RWPE2 (cell line): ENCODE measurements around the gene DOP1B.

Experiments
- ATAC-seq: fragments of 200-7000 bp; cut with Tn5 transposase; 3 replicates; pipeline ENCODE4 v1.9.1; 2021; ENCODE audit warnings: low read depth
- DNase-seq: peaks from one replicate; pipeline ENCODE4 v3.0.0-alpha.2; 2020; ENCODE audit warnings: low spot score
- H3K27ac ChIP-seq: fragments of 450-650 bp; 2 replicates; pipeline ENCODE4 v1.5.1; 2017; ENCODE audit warnings: mild to moderate bottlenecking; ENCODE audit not compliant: poor library complexity, severe bottlenecking
- H3K27me3 ChIP-seq: fragments of 250-450 bp; sonication (Bioruptor Pico); 2 replicates; pipeline ENCODE4 v1.5.1; 2021; ENCODE audit warnings: mild to moderate bottlenecking, moderate library complexity; ENCODE audit not compliant: insufficient read depth, poor library complexity, severe bottlenecking
- H3K36me3 ChIP-seq: fragments of 250-450 bp; sonication (Bioruptor Pico); 2 replicates; pipeline ENCODE4 v1.5.1; 2020; ENCODE audit warnings: low read depth, mild to moderate bottlenecking, moderate library complexity
- H3K4me1 ChIP-seq: fragments of 250-450 bp; sonication (Bioruptor Pico); 2 replicates; pipeline ENCODE4 v1.5.1; 2021; ENCODE audit warnings: mild to moderate bottlenecking, moderate library complexity; ENCODE audit not compliant: insufficient read depth, poor library complexity, severe bottlenecking
- H3K4me3 ChIP-seq: fragments of 250-450 bp; sonication (Bioruptor Pico); 2 replicates; pipeline ENCODE4 v1.5.1; 2021; ENCODE audit warnings: mild to moderate bottlenecking, moderate library complexity; ENCODE audit not compliant: severe bottlenecking
- H3K9me3 ChIP-seq: fragments of 250-450 bp; sonication (Bioruptor Pico); 2 replicates; pipeline ENCODE4 v1.5.1; 2021; ENCODE audit warnings: mild to moderate bottlenecking, moderate library complexity; ENCODE audit not compliant: severe bottlenecking
- CTCF ChIP-seq: fragments of 450-650 bp; IDR thresholded peaks from one replicate; pipeline ENCODE4 v1.5.1; 2017; ENCODE audit warnings: mild to moderate bottlenecking, moderate library complexity; ENCODE audit not compliant: poor library complexity, severe bottlenecking

Gene DOP1B

DNA sequence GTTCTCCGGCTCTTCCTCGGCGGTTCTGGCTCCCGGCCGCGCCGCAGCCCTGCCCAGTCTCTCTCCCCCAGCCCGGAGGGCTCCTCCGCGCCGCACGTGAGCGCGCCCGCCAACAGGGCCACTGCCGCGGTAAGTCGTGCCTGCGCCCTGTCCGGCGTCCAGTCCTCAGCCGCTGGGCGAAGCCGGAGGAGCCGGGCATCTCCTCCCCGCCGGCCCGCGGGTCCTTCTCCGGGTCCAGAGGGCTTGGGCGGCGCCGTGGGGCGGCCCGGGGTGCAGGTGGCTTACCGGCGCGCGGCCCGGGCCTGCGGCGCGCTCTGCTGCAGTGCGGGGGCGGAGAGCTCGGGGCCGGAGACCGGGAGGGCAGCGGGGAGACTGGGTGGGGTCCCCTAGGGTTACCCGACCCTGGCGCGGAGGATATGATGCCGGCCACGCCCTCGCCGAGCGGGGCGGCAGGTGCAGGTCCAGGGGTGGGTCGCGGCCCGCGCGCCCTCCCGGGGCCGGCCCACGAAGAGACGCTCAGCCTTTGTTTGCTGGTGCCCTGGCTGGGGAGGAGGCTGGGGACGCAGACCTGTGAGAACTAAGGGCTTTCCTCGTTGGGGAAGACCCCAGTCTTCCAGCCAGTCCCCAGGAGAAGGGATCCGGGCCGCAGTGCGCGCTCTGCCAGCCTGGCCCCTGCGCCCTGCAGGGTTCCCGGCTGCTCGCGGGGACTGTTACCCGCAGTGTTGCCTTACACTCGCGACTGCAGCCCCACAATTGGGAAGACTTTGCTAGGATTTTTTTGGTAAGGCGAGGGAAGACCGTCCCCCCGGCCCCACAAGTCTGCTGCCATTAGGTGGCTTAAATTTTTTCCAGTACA, at the start of gene DOP1B:
Gene DOP1B, plus strand, starts transcription at position 10 of the 856 bp plus-strand sequence. CDS start 7,910 bp downstream, outside the sequence.
- DNase-seq (no peak), ATAC-seq (peak; percentile 32)
- no peak for TF ChIP-seq CTCF
- Histone ChIP-seq H3K9me3 (no peaks in the 10 kb centered on the region), H3K27ac (no peak within 1 kb of the TSS), H3K36me3 (no peaks in the 10 kb centered on the region), H3K4me3 (peak within 1 kb of the TSS; percentile 58), H3K4me1 (no peaks in the 10 kb centered on the region), H3K27me3 (no peaks in the 10 kb centered on the region)

DNA sequence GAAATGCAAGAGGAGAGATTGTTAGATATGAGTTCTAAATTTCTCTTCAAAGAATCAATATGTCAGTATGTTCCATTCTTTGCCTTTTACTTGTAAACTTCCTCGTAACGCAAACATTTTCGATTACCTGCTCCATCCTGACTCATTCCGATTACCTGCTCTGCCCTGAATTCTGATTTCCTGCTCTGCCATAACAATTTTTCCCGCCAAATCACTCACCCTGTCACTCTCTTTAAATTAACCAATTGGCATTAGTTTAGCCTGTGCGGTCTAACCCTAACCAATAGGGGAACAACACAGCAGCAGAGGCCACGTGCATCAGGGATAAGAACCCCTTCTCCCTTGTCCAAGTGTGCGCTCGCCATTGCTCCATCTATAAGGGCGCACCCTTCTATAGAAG, 46.8 kb upstream of the DOP1B start:
- ATAC-seq (no peak), DNase-seq (no peak)
- no peaks in the 10 kb centered on the region for H3K9me3 ChIP-seq
- H3K36me3 ChIP-seq, result no peaks in the 10 kb centered on the region
- no peak overlapping the region for H3K27ac ChIP-seq
- no peak for TF ChIP-seq CTCF
- no peaks in the 10 kb centered on the region for H3K27me3 ChIP-seq
- no peak overlapping the region for H3K4me3 ChIP-seq
- H3K4me1 ChIP-seq, result no peaks in the 10 kb centered on the region

DNA sequence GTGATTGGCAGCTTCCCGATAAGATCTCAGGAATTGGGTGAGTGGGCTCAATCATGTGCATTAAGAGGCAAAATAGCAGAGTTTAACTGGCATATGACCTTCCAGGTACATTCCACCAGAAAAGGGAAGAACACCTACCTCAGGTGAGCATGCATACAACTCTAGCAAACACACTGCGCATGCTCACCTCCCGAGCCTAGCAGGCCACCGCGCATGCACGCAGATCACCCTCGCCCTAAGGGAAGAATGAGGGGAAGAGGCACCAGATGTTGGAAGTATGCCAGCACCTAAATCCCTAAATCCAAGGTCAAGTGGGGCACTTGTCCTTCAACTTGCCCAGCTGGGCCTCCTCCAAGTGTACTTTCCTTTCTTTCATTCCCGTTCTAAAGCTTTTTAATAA, 45.4 kb upstream of the DOP1B start:
- no peaks in the 10 kb centered on the region for H3K4me1 ChIP-seq
- H3K36me3 ChIP-seq, result no peaks in the 10 kb centered on the region
- ATAC-seq (no peak), DNase-seq (no peak)
- no peaks in the 10 kb centered on the region for H3K27me3 ChIP-seq
- no peaks in the 10 kb centered on the region for H3K9me3 ChIP-seq
- no peak overlapping the region for H3K4me3 ChIP-seq
- no peak for TF ChIP-seq CTCF
- no peak overlapping the region for H3K27ac ChIP-seq

DNA sequence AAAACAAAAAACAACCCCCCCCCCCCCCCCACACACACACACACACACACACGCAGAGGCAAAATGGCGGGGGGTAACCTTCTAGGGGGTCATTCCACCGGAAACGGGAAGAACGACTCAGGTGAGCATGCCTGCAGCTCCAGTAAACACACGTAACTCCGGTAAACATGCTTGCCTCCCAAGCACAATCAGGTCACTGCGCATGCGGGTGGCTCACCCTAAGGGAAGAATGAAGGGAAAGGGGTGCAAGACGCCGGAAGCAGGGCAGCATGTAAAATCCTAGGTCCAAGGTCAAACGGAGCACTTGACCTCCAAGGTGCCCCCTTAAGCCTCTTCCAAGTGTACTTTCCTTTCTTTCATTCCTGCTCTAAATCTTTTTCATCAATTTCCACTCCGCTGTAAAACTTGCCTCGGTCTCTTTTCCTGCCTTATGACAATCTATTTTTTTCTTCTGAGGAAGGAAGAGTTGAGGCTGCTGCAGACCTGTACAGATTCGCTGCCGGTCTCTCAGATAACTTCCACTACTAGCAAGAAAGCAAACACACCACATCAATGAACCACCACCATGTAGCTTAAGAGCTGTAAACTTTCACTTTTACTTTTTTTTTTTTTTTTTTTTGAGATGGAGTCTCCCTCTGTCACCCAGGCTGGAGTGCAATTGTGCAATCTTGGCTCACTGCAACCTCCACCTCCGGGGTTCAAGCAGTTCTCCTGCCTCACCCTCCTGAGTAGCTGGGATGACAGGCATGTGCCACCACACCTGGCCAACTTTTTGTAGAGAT, 42.8 kb upstream of the DOP1B start:
- no peak overlapping the region for H3K4me3 ChIP-seq
- H3K36me3 ChIP-seq, result no peaks in the 10 kb centered on the region
- no peaks in the 10 kb centered on the region for H3K4me1 ChIP-seq
- ATAC-seq (no peak), DNase-seq (no peak)
- no peak for TF ChIP-seq CTCF
- no peak overlapping the region for H3K27ac ChIP-seq
- H3K9me3 ChIP-seq, result no peaks in the 10 kb centered on the region
- H3K27me3 ChIP-seq, result no peaks in the 10 kb centered on the region
